ENCODE measurements around the gene MYMK. TPM values are rescaled to one million over a fixed set of nuclear protein-coding genes. Genes with fewer than 3 reads are reported as not detected.
"Not testable (repeated sequence)": the region's sequence is repeated elsewhere in the genome, so short reads cannot be mapped to it uniquely, and the experiment has no call there.

The MYMK gene
- total and polyA plus RNA-seq, 12 donors, result not detected

- peaks cover 3 to 24% (median 18%) of the 10 kb centered on the region in 9 donors for H3K4me1 ChIP-seq
- H3K27me3 ChIP-seq, result no peaks in the 10 kb centered on the region
- intact Hi-C loops (cut with DNase I), result no loop called here
- TF ChIP-seq CTCF (IDR thresholded peaks at IDR 0.05), result no peak
- DNase-seq (no peak), ATAC-seq (no peak)
- H3K9me3 ChIP-seq, result no peaks in the 10 kb centered on the region
- H3K27ac ChIP-seq, result no peak overlapping the region
- no peak overlapping the region for H3K4me3 ChIP-seq
- 92 to 95% methylated on average over 22 to 33 of the region's 33 CpGs for WGBS, 2 donors
- peaks cover 0 to 20% (median 0%) of the 10 kb centered on the region in 9 donors for H3K36me3 ChIP-seq
Observed at GRCh38 chr9:133568186-133568585, 43.4 kb upstream of the MYMK start.

GRCh38 chr9:133566817-133567216, 42.1 kb upstream of the MYMK start:
- ATAC-seq (no peak), DNase-seq (no peak)
- no peak overlapping the region for H3K4me3 ChIP-seq
- no peaks in the 10 kb centered on the region for H3K27me3 ChIP-seq
- H3K4me1 ChIP-seq, result peaks cover 5 to 18% (median 9%) of the 10 kb centered on the region in 9 donors
- intact Hi-C loops (cut with DNase I), result no loop called here
- 94 to 96% methylated on average over 17 of the region's 17 CpGs for WGBS, 2 donors
- no peak for TF ChIP-seq CTCF (IDR thresholded peaks at IDR 0.05)
- no peaks in the 10 kb centered on the region for H3K9me3 ChIP-seq
- H3K36me3 ChIP-seq, result peaks cover 0 to 20% (median 0%) of the 10 kb centered on the region in 9 donors
- H3K27ac ChIP-seq, result no peak overlapping the region

- TF ChIP-seq CTCF (IDR thresholded peaks at IDR 0.05), result no peak
- Histone ChIP-seq H3K27me3 (no peaks in the 10 kb centered on the region), H3K9me3 (no peaks in the 10 kb centered on the region), H3K4me1 (peaks cover 5 to 18% (median 12%) of the 10 kb centered on the region in 9 donors), H3K27ac (peak overlapping the region in 2 of 10 donors; percentile 44 to 65), H3K4me3 (no peak overlapping the region), H3K36me3 (peaks cover 0 to 20% (median 0%) of the 10 kb centered on the region in 9 donors)
- DNase-seq, result no peak
- intact Hi-C loops (cut with DNase I), result no loop called here
- WGBS, 2 donors, result 94 to 97% methylated on average over 14 of the region's 14 CpGs
- no peak for ATAC-seq
Observed at GRCh38 chr9:133566382-133566781, 41.6 kb upstream of the MYMK start.

GRCh38 chr9:133564451-133565116, 39.8 kb upstream of the MYMK start:
- WGBS, 2 donors, result 80 to 85% methylated on average over 11 of the region's 11 CpGs
- H3K36me3 ChIP-seq, result peaks cover 0 to 10% (median 0%) of the 10 kb centered on the region in 9 donors
- TF ChIP-seq CTCF (IDR thresholded peaks at IDR 0.05), result no peak
- peaks cover 16 to 35% (median 30%) of the 10 kb centered on the region in 9 donors for H3K4me1 ChIP-seq
- ATAC-seq (no peak), DNase-seq (no peak)
- no peaks in the 10 kb centered on the region for H3K27me3 ChIP-seq
- no peaks in the 10 kb centered on the region for H3K9me3 ChIP-seq
- intact Hi-C loops (cut with DNase I), result no loop called here
- H3K4me3 ChIP-seq, result no peak overlapping the region
- H3K27ac ChIP-seq, result peak overlapping the region in 9 of 10 donors; percentile 37 to 66 (median 53)

- intact Hi-C loops (cut with DNase I), result not testable (repeated sequence)
- peak overlapping the region in 1 of 10 donors; percentile 60 for H3K27ac ChIP-seq
Observed at GRCh38 chr9:133563814-133564213, 39.1 kb upstream of the MYMK start.

More at GRCh38 chr9:133563814-133564213, 39.1 kb upstream of the MYMK start:
- peaks cover 21 to 43% (median 36%) of the 10 kb centered on the region in 9 donors for H3K4me1 ChIP-seq
- not testable (repeated sequence) for H3K9me3 ChIP-seq, H3K4me3 ChIP-seq, DNase-seq, H3K36me3 ChIP-seq, H3K27me3 ChIP-seq, ATAC-seq

Measured in heart right ventricle (tissue), 16 donors.